ENCODE data around the gene NCOR2.
A peak's percentile ranks its signal among the peaks of the same experiment; 100 is the strongest.

Gene NCOR2

DNA sequence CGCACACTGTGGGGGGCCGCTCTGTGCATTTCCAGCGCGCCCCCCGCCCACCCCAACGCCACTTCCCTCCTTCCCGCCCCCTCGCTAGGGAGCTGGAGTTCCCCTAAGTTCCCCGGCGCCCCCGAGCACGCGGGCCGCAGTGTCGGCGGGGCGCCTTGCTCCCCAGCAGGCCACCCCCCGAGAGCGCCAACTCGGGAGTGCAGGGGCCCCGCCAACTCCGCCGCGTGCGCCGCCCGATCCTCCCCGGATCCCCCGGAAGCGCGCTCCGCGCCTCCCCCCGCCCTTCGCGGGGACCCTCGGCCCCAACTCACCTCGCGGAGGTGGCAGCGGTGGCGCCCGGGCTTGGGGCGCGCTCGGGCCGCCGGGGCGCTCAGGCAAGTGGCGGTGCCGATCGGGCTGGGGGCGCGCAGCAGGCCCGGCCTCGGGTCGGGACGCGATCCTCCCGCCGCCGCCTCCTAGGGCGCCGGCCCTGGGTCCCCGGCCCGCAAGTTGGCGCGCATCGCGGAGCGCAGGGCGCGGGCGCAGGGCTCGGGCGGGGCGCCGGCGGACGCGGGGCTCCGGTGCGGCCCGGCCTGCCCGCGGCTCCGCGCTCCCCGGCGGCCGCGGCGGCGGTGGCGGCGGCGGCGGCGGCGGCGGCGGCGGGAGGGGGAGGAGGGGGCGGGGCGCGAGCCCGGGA is at the start of gene NCOR2:
Gene NCOR2 (minus strand): TSS at position 616 of the 676 bp plus-strand sequence. CDS start 72,361 bp downstream, outside the sequence.
- peak in 1 of 10 donors; percentile 84 for DNase-seq
- intact Hi-C loops (cut with DNase I), result loop anchor here (2.0 to 10.0 kb wide), 4 partner anchors 48 to 172 kb away; no protein-coding TSS in a partner anchor

DNA sequence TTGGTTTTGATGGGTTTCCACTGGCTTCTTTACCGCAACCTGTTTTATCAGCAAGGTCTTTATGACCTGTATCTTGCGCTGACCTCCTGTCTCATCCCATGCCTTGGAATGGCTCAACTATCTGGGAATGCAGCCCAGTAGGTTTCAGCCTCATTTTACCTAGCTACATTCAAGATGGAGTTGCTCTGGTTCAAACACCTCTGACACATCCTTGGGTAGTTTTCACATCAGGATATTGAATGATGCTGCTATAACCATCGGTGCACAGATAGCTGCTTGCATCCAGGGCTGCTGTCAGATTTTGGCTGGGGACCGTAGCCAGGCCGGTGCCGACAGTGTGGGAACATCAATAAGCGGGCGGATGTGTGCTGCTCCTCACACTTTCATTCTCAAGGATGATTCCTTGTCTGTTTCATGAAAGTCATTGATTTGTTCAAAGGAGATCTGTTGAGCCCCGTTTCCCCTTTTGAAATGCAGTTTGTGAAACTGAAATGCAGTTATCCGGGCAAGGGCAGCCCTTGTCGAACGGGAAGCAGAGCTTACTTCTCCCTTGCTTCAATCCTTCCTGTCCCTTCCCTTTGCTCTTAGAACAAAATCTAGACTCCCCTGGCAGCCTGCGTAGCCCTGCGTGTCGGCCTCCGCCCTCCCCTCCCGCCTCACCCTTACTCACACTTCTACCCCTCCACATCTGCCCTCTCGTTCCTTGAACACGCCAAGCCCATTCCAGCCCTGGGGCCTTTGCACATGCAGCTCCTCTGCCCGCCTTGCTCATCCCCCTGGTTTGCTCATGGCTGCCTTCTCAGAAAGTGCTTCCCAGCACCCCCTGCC is 49.2 kb upstream of the NCOR2 start:
- peak in 1 of 10 donors; percentile 81 for DNase-seq
- intact Hi-C loops (cut with DNase I), result no loop called here

DNA sequence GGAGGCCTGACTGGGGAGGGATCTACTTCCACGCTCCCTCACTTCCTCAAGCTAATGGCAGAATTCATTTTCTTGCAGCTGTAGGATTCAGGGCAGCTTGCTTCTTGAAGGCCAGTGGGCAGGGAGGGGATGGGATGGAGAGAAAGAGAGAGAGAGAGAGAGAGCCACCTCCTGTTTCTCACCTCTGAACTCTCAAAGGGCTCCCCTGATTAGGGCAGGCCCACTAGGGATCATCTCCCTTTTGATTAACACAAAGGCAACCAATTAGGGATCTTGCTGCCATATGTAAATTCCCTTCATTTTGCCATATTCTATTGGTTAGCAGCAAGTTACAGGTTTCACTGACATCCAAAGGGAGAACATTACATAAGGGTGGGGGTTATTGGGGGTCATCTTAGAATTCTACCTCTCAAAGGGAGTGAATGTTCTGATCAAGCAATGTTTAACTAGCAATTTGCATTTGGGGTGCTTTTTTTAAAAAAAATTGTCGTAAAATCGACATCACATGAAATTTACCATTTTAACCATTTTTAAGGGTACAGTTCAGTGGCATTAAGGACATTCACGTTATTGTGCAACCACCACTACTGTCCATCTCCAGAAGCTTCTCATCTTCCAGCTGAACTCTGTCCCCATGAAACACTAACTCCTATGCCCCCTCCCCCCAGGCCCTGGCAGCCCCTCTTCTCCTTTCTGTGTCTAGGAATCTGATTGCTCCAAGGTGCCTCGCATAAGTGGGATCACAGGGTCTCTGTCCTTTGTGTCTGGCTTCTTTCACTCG is 47.3 kb upstream of the NCOR2 start:
- intact Hi-C loops (cut with DNase I), result no loop called here
- peak in 2 of 10 donors; percentile 7 to 20 for DNase-seq

DNA sequence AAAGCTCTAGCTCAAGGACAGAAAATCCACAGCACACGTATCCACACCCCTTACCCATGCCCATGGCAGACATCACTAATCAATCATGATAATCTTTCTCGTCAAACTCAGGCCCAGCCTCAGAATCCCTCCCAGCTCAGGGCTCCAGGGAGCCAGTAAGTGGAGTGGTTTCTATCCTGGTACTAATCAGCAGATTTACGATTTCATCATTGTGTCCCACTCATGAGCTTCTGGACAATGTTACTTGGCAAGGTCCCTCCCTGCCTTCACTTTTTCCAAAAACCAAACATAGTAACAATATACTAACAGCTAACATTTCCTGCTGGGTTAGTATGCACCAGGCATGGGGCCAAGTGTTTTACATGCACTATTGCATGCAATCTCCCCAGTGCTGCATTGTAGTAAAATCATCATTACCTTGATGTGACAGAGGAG is 45.8 kb upstream of the NCOR2 start:
- intact Hi-C loops (cut with DNase I), result no loop called here
- no peak for DNase-seq

DNA sequence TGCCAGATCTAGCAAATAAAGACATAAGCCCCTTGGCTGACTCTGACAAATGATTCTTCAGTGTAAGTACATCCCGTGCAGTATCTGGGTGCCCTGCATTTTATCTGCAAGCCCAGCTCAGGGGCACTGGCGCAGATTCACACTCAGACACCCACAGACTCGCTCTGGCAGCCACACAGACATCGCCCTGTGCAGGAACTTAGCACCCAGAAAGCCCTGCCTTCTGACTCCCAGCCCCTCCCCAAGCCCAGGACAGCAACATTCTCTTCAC is 44.9 kb upstream of the NCOR2 start:
- intact Hi-C loops (cut with DNase I), result no loop called here
- peak in 2 of 10 donors; percentile 72 to 80 for DNase-seq

DNA sequence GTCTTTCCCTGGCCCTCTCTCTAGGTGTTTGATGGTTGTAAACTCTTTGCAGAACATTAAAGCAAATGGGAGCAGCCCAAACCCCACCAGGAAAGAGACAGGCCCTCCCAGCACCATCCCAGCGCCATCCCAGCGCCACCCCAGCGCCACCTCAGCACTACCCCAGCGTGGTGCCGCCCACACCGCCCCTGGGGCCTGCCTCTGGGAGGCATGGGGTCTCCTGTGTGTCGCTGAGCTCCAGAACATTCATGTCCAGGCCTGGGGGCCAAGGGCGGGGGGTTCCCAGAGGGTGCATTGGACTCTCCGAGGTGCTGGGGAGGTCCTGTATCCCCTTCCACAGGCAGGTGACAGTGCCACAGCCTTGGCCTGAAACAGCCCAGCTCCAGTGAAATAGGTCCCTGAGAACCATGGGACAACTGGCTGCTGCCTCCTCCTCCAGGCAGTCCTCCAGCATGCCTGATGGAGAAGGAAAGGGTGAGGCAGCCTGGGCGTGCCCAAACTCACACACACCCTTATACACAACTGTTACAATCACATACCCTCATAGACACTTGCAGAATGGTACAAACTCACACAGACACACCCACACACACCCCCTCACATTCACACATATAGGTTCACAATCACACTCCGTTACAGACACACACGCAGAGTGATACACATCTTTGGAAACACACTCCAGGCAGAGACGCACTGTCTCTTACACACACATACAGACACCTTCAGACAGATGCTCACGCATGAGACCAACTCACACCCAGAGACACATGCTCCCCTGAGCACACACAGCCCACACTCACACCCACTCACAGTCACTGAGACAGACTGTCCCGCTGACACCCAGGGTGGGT is 44.4 kb upstream of the NCOR2 start:
- intact Hi-C loops (cut with DNase I), result no loop called here
- DNase-seq, result peak in 2 of 10 donors; percentile 24 to 49

DNA sequence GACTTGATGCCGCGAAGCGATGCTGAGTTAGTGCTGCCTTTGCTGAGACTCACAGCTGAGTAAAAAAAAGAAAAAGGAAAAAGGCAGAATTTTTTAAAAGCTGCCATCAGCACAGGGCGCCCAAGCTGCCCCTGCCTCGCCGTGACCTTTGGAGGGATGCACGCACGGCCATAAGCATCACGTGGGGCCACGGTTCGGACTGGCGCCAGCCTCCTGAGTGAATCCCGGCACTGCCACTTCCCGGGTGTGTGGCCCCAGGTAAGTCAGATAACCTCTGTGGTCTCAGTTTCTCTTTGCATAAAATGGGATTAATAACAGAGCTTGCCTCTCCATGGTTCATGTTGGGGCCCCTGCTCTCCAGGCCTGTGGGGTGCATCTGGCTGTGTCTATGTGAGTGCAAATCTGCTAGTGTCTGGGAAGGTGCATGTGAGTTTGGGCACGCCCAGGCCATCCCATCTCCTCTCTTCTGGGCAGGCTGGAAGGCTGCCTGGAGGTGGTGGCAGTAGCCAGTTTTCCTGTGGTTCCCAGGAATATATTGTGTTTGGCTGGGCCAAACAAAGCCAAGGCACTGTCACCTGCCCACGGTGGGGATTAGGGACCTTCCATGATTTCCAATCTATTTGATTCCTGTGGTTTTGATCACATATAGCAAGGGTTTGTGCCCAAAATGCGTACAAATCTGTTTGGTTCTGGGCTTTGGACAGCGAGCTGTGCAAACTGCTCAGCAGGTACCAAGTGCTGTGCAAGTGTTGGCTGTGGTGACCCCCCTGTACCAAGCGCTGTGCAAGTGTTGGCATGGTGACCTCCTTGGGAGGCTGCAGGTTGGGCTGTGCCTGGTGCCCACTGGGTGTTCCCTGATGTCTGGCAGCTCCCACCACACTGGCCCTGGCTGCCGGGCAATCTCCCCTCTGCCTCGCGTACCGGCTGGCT is 43.5 kb upstream of the NCOR2 start:
- DNase-seq, result peak in 2 of 10 donors; percentile 63 to 79
- intact Hi-C loops (cut with DNase I), result no loop called here

DNA sequence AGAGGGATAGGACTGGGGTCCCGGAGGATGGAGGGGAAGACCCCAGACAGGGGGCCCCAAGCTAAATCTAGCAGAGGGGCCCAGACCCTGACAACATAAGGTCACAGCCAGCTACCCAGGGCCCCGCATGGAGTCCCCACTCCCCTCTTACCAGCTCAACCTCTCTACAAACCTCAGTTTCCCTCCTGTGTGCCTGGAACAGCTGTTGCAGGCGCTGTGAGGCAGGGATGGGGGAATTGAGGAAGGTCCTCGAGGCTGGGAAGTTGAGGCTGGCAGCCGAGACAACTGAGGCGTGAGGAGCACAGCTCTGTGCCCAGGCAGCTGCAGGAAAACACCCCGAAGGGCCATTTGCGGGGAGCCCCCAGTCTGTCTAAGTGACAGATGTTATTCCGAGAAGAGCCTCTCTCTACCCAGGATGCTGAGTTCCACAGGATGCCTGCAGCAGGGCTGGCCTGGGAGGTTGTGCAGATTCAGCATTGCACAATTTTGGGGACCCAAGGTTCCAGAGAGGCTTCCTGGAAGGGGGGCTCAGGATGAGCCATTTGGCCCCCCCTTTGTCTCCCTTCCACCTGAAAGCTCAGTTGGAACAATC is 42.7 kb upstream of the NCOR2 start:
- intact Hi-C loops (cut with DNase I), result no loop called here
- DNase-seq, result no peak

DNA sequence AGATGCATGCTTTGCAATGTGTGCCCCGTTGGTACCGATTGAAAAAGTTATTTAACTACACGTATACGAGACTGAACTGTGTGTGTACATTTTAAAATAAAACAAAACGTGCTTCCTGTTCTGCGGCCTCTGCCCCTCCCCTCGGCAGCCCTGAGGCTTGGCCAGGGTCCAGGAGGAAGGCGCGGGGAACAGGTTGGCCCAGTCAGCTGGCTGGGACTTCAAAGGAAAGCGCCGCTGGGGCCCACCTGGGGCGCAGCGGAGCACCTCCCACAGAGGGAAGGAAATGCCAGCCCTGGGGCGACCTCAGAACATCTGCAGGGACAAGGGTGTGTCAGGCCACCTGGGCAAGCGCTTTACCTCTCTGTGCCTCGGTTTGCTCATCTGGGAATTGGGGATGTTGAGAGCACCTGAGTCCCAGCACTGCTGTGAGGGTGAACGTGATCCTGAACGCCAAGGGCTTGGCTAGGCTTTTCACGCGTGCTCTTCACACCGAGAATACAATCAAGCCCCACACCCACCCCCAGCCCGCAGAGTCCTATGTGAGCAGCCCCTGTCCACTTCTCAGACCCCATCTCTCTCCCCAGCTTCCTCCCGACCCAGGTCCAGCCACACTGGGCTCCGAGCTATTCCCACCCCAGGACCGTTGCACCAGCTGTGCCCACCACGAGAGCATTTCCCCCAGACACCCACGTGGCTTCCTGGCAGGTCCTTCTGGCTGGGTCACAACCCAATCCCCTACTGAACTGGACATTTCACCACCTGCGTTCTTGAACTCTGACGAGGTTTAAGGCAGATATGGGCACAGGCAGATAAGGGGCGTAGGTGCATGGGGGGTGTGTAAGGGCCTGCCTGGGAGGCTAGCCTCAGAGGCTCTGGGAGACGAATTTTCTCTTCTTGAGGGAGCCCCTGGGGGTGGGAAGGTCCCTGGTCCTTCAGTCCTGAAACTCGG is 41.9 kb upstream of the NCOR2 start:
- intact Hi-C loops (cut with DNase I), result no loop called here
- peak in 1 of 10 donors; percentile 79 for DNase-seq

DNA sequence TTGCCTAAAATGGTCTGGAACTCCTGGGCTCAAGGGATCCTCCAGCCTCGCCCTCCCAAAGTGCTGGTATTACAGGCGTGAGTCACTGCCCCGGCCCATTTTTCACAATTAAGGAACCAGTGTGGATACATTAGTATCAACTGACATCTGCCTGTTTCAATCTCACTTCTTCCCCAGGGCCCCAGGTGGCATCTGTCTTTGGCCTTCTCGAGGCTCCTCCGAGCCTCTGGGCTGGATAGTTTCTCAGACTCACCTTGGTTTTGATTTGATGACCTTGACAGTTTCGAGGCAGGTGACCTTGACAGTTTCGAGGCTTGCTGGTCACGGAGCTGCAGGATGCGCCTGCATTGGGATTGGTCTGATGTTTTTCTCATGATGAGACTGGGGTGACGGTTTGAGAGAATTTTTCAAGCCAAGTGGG is 41.0 kb upstream of the NCOR2 start:
- intact Hi-C loops (cut with DNase I), result no loop called here
- DNase-seq, result no peak

DNA sequence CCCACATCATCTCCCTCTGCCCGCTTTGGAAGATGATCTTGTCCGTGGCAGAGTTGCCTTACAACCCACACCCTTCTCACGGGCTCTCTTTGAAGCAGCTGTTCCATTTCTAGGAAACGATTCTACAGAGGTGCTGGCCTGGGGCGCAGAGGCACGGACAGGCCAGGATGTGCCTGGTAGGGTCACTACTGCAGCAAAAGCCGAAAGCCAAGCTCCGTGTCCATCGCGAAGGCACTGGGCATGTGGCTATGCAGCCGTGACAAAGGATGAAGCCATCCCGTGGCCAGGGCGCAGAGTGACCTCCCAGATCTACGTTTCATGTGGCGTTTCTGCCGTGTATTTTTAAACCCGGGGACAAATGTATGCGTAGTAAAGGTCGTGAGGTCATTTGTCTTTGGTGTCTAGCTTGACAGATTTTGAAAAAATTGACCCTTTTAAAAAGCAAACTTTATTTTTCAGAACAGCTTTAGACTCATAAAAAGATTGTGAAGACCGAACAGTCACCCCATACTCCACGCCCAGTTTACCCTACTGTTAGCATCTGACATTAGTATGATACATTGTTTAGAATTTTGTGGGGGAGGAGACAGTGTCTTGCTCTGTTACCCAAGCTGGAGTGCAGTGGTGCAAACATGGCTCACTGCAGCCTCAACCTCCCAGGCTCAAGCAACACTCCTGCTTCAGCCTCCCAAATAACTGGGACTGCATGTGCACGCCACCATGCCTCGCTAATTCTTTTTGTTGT is 40.4 kb upstream of the NCOR2 start:
- intact Hi-C loops (cut with DNase I), result no loop called here
- peak in 1 of 10 donors; percentile 44 for DNase-seq

DNA sequence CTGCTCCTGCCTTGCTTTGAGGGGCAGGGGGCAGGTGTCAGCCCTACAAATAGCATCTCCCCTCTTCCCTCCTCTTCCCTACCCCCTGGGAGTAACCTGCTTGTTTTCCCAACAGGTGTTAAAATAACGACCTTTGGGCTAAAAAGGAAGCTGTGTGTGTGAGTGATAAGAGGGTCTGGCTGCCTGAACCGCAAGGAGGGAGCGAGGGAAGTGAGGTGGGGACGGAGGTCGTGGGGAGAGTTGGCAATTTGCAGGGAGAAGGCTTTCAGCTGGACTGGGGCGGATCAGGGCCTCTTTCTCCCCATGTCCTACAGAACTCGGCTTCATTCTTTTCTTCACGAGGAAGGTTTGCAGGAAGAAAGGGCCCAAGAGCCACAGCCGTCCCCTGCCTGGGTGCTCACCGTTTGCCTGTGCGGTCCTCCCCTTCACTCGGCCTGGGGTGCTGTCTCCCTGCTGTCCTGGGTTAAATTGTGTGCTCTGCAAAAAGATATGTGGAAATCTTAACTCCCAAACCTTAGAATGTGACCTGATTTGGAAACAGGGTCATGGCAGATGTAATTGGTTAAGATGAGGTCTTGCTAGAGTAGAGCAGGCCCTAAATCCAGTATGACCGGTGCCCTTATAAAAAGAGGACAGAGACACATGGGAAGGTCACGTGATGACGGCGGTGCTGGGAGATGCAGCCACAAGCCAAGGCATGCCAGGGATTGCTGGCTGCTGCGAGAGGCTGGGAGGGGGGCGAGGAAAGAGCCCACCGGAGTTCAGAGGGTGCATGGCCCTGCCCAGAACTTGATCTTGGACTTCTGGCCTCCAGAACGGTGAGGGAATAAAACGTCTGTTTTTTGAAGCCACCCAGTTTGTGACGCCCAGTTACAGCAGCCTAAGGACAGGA is 38.7 kb upstream of the NCOR2 start:
- intact Hi-C loops (cut with DNase I), result no loop called here
- DNase-seq, result peak in 2 of 10 donors; percentile 45 to 67

DNA sequence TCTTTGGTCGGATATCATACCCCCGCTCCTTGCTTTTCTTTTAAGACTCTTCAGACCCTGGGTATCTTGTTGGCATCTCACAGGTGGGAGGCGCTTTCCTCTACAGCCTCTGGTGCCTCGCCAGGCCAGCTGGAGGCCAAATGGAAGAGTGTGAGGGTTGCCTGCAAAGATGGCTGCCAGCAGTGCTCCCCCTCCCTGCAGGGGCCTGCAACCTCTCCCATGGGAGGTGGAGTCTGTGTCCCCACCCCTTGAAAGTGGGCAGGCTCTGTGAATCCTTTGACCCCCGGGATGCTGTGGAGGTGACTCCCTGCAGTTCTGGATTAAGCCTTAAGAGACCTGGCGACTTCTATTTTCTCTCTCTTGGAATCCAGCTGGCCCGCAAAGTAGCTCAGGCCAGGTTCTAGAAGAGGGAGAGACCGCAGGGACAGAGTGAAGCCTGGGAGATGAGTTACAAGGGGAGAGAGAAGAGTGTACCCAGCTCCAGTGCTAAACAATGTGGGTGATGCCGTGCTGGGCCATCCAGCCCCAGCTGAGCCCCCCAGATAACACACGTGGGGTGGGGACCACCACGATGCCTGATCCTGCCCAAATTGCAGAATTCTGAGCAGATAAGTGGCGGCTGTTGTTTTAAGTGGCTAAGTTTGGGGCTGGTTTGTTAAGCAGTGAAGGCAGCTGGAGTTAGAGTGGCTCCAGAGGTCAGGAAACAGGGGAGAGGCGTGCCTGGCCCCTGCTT is 37.9 kb upstream of the NCOR2 start:
- peak in 2 of 10 donors; percentile 40 to 50 for DNase-seq
- intact Hi-C loops (cut with DNase I), result no loop called here

DNA sequence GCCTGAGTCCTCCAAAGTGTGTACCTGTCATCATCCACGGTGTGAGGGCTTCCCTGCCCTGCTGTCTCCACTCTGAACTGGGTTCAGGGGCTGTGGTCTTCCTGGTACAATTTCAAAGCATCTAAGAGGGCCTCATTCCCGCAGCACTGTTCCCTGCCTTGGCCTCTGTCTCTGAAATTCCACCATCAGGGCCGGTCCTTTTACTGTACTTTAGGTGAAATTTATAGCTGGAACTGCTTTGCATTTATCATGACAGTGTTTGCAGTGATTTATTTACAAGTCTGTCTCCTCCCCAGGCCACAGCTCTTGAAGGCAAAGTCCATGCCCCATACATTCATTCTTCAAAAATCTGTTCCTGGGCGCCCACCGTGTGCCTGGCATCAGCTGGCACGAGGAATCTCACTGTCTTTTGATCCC is 36.9 kb upstream of the NCOR2 start:
- intact Hi-C loops (cut with DNase I), result no loop called here

DNA sequence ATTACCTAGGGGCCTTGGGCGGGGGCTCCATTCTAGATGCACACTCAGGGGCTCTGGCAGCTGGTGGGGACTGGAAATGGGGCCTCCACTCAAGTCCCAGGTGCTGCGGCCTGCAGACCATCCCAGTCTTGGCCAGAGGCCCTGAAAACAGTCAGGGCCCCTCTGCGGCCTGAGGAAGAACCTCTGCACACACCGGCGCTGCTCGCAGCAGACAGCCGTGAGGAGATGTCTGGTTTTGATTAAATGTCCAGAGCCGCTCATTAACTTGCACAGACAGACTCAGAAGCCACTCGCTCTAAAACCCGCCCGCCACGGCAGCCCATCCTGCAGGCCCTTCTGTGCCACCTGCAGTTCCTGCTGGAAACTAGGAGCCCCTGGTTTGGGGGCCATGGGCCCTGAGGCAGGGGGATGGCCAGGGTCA is 36.4 kb upstream of the NCOR2 start:
- intact Hi-C loops (cut with DNase I), result no loop called here
- peak in 2 of 10 donors; percentile 18 to 59 for DNase-seq

More for the DNA sequence above, 36.9 kb upstream of the NCOR2 start:
- DNase-seq, result peak in 2 of 10 donors; percentile 13 to 52
